Bronchial epithelial cell (primary cell): ENCODE results near the gene SUPT3H. TPM values are rescaled to one million over a fixed set of nuclear protein-coding genes. Genes with fewer than 3 reads are reported as not detected.
"Not testable (repeated sequence)": the region's sequence is repeated elsewhere in the genome, so short reads cannot be mapped to it uniquely, and the experiment has no call there.

Source experiments
- DNase-seq: peaks from one replicate; pipeline ENCODE4 v3.0.0-alpha.2; 2010; ENCODE audit warnings: low read depth
- FAIRE-seq: peaks from 2 replicates; lab custom pipeline; 2011; peaks lifted over from hg19 to GRCh38; lab: Jason Lieb, UNC
- H3K27me3 ChIP-seq: 2 replicates; pipeline ENCODE4 v1.5.1; 2011; ENCODE audit warnings: low read length; ENCODE audit not compliant: control insufficient read depth, insufficient read depth
- H3K36me3 ChIP-seq: 2 replicates; pipeline ENCODE4 v1.5.1; 2011; ENCODE audit warnings: low read length; ENCODE audit not compliant: control insufficient read depth, insufficient read depth
- H3K4me3 ChIP-seq: 2 replicates; pipeline ENCODE4 v1.5.1; 2011; ENCODE audit warnings: mild to moderate bottlenecking, low read depth, low read length, control low read depth
- CTCF ChIP-seq: IDR thresholded peaks from 2 replicates; pipeline ENCODE4 v1.5.1; 2011; ENCODE audit warnings: mild to moderate bottlenecking, moderate library complexity, low read length, control low read depth, inconsistent platforms; ENCODE audit not compliant: insufficient read depth, severe bottlenecking
- total RNA-seq: library from RNA; depleted of rRNA; stranded (reverse); fragments of >200 nt; gene quantifications from 2 replicates; pipeline ENCODE4 v1.2.1, GENCODE V29; 2014

Gene SUPT3H
- total RNA-seq, 1 donor from 2014 or later = 12.9 TPM

DNA sequence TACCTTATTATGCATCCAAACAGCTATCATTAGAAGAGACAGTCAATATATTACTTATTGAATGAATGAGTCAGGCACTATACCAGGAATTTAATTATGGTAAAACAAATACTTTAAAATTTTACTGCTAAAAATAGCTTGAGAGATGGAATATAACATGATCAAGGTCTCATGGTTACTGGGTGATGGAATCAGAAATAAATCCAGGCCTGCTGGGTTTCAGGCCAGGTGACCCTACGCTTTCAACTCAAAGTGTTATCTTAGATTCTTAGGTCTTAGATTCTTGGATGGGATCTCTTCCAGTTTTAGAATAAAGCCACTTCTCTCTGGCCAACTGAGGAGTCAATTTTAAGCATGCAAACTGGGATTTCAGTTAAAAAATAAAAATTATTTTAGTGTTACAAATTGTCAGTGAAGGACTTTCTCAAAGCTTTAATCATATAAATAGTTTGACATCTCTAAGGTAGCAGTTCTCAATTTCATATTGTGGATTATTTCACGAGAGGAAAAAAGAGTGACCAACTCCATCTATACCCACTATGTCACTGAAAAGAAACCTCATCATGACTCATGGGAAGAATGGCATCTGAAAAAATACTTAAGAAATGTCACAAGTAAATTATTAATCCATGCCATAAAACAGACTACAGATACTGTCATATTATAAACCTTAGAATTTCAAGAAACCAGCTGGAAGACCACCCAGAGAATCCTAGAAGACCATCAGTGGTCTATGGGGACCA is 333.1 kb downstream of the SUPT3H start:
- no peaks in the 10 kb centered on the region for H3K36me3 ChIP-seq
- FAIRE-seq (no peak), DNase-seq (peak; percentile 12)
- no peak for TF ChIP-seq CTCF
- H3K27me3 ChIP-seq = no peaks in the 10 kb centered on the region
- no peak overlapping the region for H3K4me3 ChIP-seq

GRCh38 chr6:45044086-45044485 is 333.6 kb downstream of the SUPT3H start:
- TF ChIP-seq CTCF = no peak
- FAIRE-seq = no peak

GRCh38 chr6:45042673-45043072 is 335.1 kb downstream of the SUPT3H start:
- H3K4me3 ChIP-seq, H3K36me3 ChIP-seq, DNase-seq, FAIRE-seq, H3K27me3 ChIP-seq: not testable (repeated sequence)

More at GRCh38 chr6:45044086-45044485, 333.6 kb downstream of the SUPT3H start:
- Histone ChIP-seq H3K4me3 (no peak overlapping the region), H3K27me3 (no peaks in the 10 kb centered on the region), H3K36me3 (no peaks in the 10 kb centered on the region)
- no peak for DNase-seq

GRCh38 chr6:45038226-45038625 is 339.5 kb downstream of the SUPT3H start:
- DNase-seq (no peak), FAIRE-seq (no peak)
- H3K36me3 ChIP-seq = no peaks in the 10 kb centered on the region
- no peak for TF ChIP-seq CTCF
- H3K27me3 ChIP-seq = no peaks in the 10 kb centered on the region
- no peak overlapping the region for H3K4me3 ChIP-seq

- H3K27me3 ChIP-seq = no peaks in the 10 kb centered on the region
- no peak for TF ChIP-seq CTCF
- DNase-seq = no peak
- FAIRE-seq = no peak
- H3K36me3 ChIP-seq = no peaks in the 10 kb centered on the region
- no peak overlapping the region for H3K4me3 ChIP-seq
These were observed 341.6 kb downstream of the SUPT3H start for GRCh38 chr6:45036103-45036502.

GRCh38 chr6:45032426-45032825 is 345.3 kb downstream of the SUPT3H start:
- H3K4me3 ChIP-seq = no peak overlapping the region
- no peak for DNase-seq
- no peaks in the 10 kb centered on the region for H3K36me3 ChIP-seq
- H3K27me3 ChIP-seq = no peaks in the 10 kb centered on the region
- no peak for FAIRE-seq
- no peak for TF ChIP-seq CTCF
